Prostate gland (tissue), 2 donors: ENCODE measurements around the gene GNG14. TPM values are rescaled to one million over a fixed set of nuclear protein-coding genes. Genes with fewer than 3 reads are reported as not detected.

Experiments
- DNase-seq: peaks from one replicate; pipeline ENCODE4 v3.0.0-alpha.2; 2019; ENCODE audit warnings: low spot score
- H3K27ac ChIP-seq, 2 donors: fragments of 200-600 bp; sonication (generic); 2 replicates each; pipeline ENCODE4 v1.5.1; 2017 to 2019
- H3K27me3 ChIP-seq: fragments of 200-600 bp; sonication (generic); replicated peaks from 2 replicates; pipeline ENCODE4 v1.5.1; 2019; ENCODE audit not compliant: insufficient read depth
- H3K36me3 ChIP-seq, 2 donors: fragments of 200-600 bp; sonication (generic); 1 replicate in 1 of 2; 2 replicates in 1 of 2; pipeline versions ENCODE4 v1.5.1 to v1.8.1; 2017 to 2019
- H3K4me1 ChIP-seq: fragments of 200-600 bp; sonication (generic); replicated peaks from 2 replicates; pipeline ENCODE4 v1.5.1; 2019
- H3K4me3 ChIP-seq, 2 donors: fragments of 200-600 bp; sonication (generic); 2 replicates each; pipeline ENCODE4 v1.5.1; 2017 to 2019
- H3K9me3 ChIP-seq: fragments of 200-600 bp; sonication (generic); 2 replicates; pipeline ENCODE4 v1.5.1; 2017
- CTCF ChIP-seq, 4 experiments: fragments of 200-600 bp in 2 of 4; fragments of 450-650 bp in 2 of 4; sonication (generic) in 2 of 4; IDR thresholded peaks; 1 replicate in 3 of 4; 2 replicates in 1 of 4; pipeline ENCODE4 v1.5.1; 2016 to 2019; ENCODE audit warnings: antibody characterized with exemption in 4 of 4, mild to moderate bottlenecking in 2 of 4, moderate library complexity in 2 of 4
- POLR2A ChIP-seq: fragments of 450-650 bp; IDR thresholded peaks from one replicate; pipeline ENCODE4 v1.6.1; 2016; ENCODE audit warnings: antibody characterized with exemption, mild to moderate bottlenecking
- POLR2AphosphoS5 ChIP-seq: sonication (generic); formaldehyde crosslinking; IDR thresholded peaks from one replicate; pipeline ENCODE4 v1.6.1; 2017; ENCODE audit warnings: antibody characterized with exemption
- WGBS: methylation state at CpG from one replicate; pipeline ENCODE4 v1.1.5; 2018; 5-methylcytosine and 5-hydroxymethylcytosine counted together
- intact Hi-C: fragments of 100-400 bp; cut with DNase I; formaldehyde crosslinking; loops from one replicate; pipeline ENCODE4 v1.14.2; 2022
- total RNA-seq, 2 donors: library from RNA; depleted of rRNA; stranded (reverse); fragments of >200 nt; gene quantifications; one replicate each; pipeline ENCODE4 v1.1.0, GENCODE V29; 2016

The GNG14 gene
- total RNA-seq, 2 donors from 2014 or later, result not detected

- DNase-seq, result peak; percentile 52
- TF ChIP-seq POLR2AphosphoS5 (no peak), POLR2A (no peak), CTCF (IDR thresholded peaks at IDR 0.05) (no peak)
- intact Hi-C loops, result loop anchor here (5.0 kb wide), 1 partner anchor 57 kb away; the partner anchor contains the start of genes ZNF490 and ZNF791
These were observed 18.9 kb upstream of the GNG14 start for GRCh38 chr19:12668932-12669269.

GRCh38 chr19:12669270-12670158 lies 18.3 kb upstream of the GNG14 start:
- no peaks in the 10 kb centered on the region for H3K9me3 ChIP-seq
- peaks cover 0 to 9% of the 10 kb centered on the region in 2 donors for H3K36me3 ChIP-seq
- peak overlapping the region; percentile 83 for H3K4me3 ChIP-seq
- H3K27ac ChIP-seq, result peak overlapping the region; percentile 95 to 97
- H3K4me1 ChIP-seq, result peaks cover 22% of the 10 kb centered on the region
- TF ChIP-seq POLR2AphosphoS5 (peak; percentile 86), POLR2A (no peak), CTCF (IDR thresholded peaks at IDR 0.05) (peak in 2 of 4 experiments; percentile 13 to 14)
- intact Hi-C loops, result loop anchor here (5.0 kb wide), 1 partner anchor 57 kb away; the partner anchor contains the start of genes ZNF490 and ZNF791
- peak; percentile 76 for DNase-seq
- under 1% methylated on average over 64 of the region's 64 CpGs for WGBS
- no peaks in the 10 kb centered on the region for H3K27me3 ChIP-seq

More at GRCh38 chr19:12668932-12669269, 18.9 kb upstream of the GNG14 start:
- Histone ChIP-seq H3K9me3 (no peaks in the 10 kb centered on the region), H3K27me3 (no peaks in the 10 kb centered on the region), H3K27ac (peak overlapping the region; percentile 95 to 97), H3K4me3 (peak overlapping the region; percentile 83), H3K36me3 (peaks cover 0 to 3% of the 10 kb centered on the region in 2 donors), H3K4me1 (peaks cover 22% of the 10 kb centered on the region)
- WGBS, result under 1% methylated on average over 24 of the region's 24 CpGs

GRCh38 chr19:12670159-12670928 lies 17.5 kb upstream of the GNG14 start:
- Histone ChIP-seq H3K27me3 (no peaks in the 10 kb centered on the region), H3K36me3 (peaks cover 0 to 13% of the 10 kb centered on the region in 2 donors), H3K4me3 (peak overlapping the region; percentile 83), H3K27ac (peak overlapping the region; percentile 95 to 97), H3K9me3 (no peaks in the 10 kb centered on the region), H3K4me1 (peaks cover 22% of the 10 kb centered on the region)
- TF ChIP-seq POLR2A (no peak), CTCF (IDR thresholded peaks at IDR 0.05) (no peak), POLR2AphosphoS5 (no peak)
- intact Hi-C loops, result no loop called here
- 36% methylated on average over 26 of the region's 26 CpGs for WGBS
- DNase-seq, result no peak

- Histone ChIP-seq H3K4me3 (no peak overlapping the region), H3K27ac (no peak overlapping the region), H3K9me3 (no peaks in the 10 kb centered on the region), H3K27me3 (no peaks in the 10 kb centered on the region), H3K4me1 (peaks cover 15% of the 10 kb centered on the region), H3K36me3 (peaks cover 0 to 26% of the 10 kb centered on the region in 2 donors)
- TF ChIP-seq CTCF (IDR thresholded peaks at IDR 0.05), result no peak
- no peak for TF ChIP-seq POLR2A
- no peak for TF ChIP-seq POLR2AphosphoS5
- WGBS, result 83% methylated on average over 10 of the region's 10 CpGs
- DNase-seq, result no peak
- intact Hi-C loops, result loop anchor here (2.0 kb wide), 1 partner anchor 108 kb away; no protein-coding TSS in a partner anchor
These were observed 15.1 kb upstream of the GNG14 start for GRCh38 chr19:12672744-12673143.
